K562 (cell line): ENCODE data around the gene HSPA1L. TPM values are rescaled to one million over a fixed set of nuclear protein-coding genes. Genes with fewer than 3 reads are reported as not detected.

Experiments used
- CAMTA2 ChIP-seq: fragments of 250-450 bp; sonication (Bioruptor Pico); conservative IDR thresholded peaks from 2 replicates; pipeline ENCODE4 v1.5.1; 2022
- FIP1L1 ChIP-seq: fragments of 200-400 bp; formaldehyde crosslinking; IDR thresholded peaks from 2 replicates; pipeline ENCODE4 v1.6.1; 2018; ENCODE audit warnings: mild to moderate bottlenecking, low read depth, low read length; ENCODE audit not compliant: poor library complexity, severe bottlenecking
- HBP1 ChIP-seq: fragments of 450-650 bp; formaldehyde crosslinking; IDR thresholded peaks from 2 replicates; pipeline ENCODE4 v1.4.0; 2022; ENCODE audit warnings: missing genetic modification characterization
- HOMEZ ChIP-seq: fragments of 250-450 bp; sonication (Bioruptor Pico); IDR thresholded peaks from 2 replicates; pipeline ENCODE4 v1.4.0; 2020; ENCODE audit warnings: mild to moderate bottlenecking, moderate library complexity
- NFIX ChIP-seq: fragments of 250-450 bp; sonication (Bioruptor Pico); IDR thresholded peaks from 2 replicates; pipeline ENCODE4 v1.4.0; 2020; ENCODE audit warnings: low read depth, mild to moderate bottlenecking, moderate library complexity
- POLR2B ChIP-seq: fragments of 450-650 bp; IDR thresholded peaks from 2 replicates; pipeline ENCODE4 v1.6.1; 2018; ENCODE audit warnings: low read depth; ENCODE audit not compliant: partially characterized antibody
- RAD21 ChIP-seq, 2 experiments: fragments of 250-450 bp in 1 of 2; fragments of 450-650 bp in 1 of 2; sonication (Bioruptor Pico) in 1 of 2; formaldehyde crosslinking in 1 of 2; IDR thresholded peaks in 1 of 2; conservative IDR thresholded peaks in 1 of 2; 2 replicates each; pipeline versions ENCODE4 v1.4.0 to v1.8.0; 2020 to 2022; ENCODE audit warnings: mild to moderate bottlenecking in 2 of 2, moderate library complexity in 1 of 2
- RNF2 ChIP-seq: sonication (generic); IDR thresholded peaks from 2 replicates; pipeline ENCODE4 v1.6.1; 2016
- TAF1 ChIP-seq: IDR thresholded peaks from 2 replicates; pipeline ENCODE4 v1.6.1; 2011; ENCODE audit warnings: mild to moderate bottlenecking, low read length, moderate library complexity; ENCODE audit not compliant: insufficient read depth, control insufficient read depth, severe bottlenecking; ENCODE audit errors: extremely low read depth
- YY1 ChIP-seq, 3 experiments: IDR thresholded peaks; 2 replicates each; pipeline ENCODE4 v1.6.1; 2011; ENCODE audit warnings: low read length in 2 of 3, mild to moderate bottlenecking in 2 of 3, moderate library complexity in 2 of 3, borderline replicate concordance in 1 of 3, control low read depth in 1 of 3, low read depth in 1 of 3; ENCODE audit not compliant: insufficient read depth in 3 of 3, insufficient replicate concordance in 2 of 3, control insufficient read depth in 1 of 3, insufficient read length in 1 of 3; ENCODE audit errors: extremely low read depth in 1 of 3
- ZBTB5 ChIP-seq: fragments of 450-650 bp; IDR thresholded peaks from 2 replicates; pipeline ENCODE4 v1.6.1; 2017; ENCODE audit warnings: antibody characterized with exemption
- ZMIZ1 ChIP-seq, 2 experiments: fragments of 150-350 bp in 1 of 2; IDR thresholded peaks; 2 replicates each; pipeline ENCODE4 v1.6.1; 2012 to 2016; ENCODE audit warnings: low read depth in 2 of 2, low read length in 2 of 2, mild to moderate bottlenecking in 1 of 2, moderate library complexity in 1 of 2
- polyA plus RNA-seq, 8 experiments: library from polyadenylated mRNA; depleted of rRNA in 4 of 8; stranded (reverse) in 5 of 8; unstranded in 3 of 8; fragments of >200 nt; fragmentation: Nextera tagmentation in 2 of 8; fragmentation: Illumina TruSeq in 1 of 8; extraction: Ambion mirVana in 2 of 8; extraction: Trizol in 1 of 8; gene quantifications; 2 replicates each; pipeline versions ENCODE4 v1.2.1 to v1.2.3, GENCODE V29; 2011 to 2014; ENCODE audit warnings: inconsistent platforms in 1 of 8, missing spikeins in 1 of 8
- total RNA-seq, 7 experiments: library from RNA; depleted of rRNA in 6 of 7; stranded (reverse); fragments of >200 nt in 6 of 7; fragmentation: Illumina TruSeq in 2 of 7; extraction: Trizol in 2 of 7; gene quantifications; 2 replicates each; pipeline versions ENCODE4 v1.2.1 to v1.2.3, GENCODE V29; 2011 to 2021; ENCODE audit warnings: low replicate concordance in 1 of 7
- TF ChIP-seq, protein P1 (sequence below), 2 experiments: fragments of 450-650 bp; conservative IDR thresholded peaks; 2 replicates each; pipeline ENCODE4 v1.6.1; 2017; ENCODE audit warnings: mild to moderate bottlenecking in 2 of 2, moderate library complexity in 2 of 2
- TF ChIP-seq, protein P2 (sequence below): fragments of 450-650 bp; formaldehyde crosslinking; IDR thresholded peaks from 2 replicates; pipeline ENCODE4 v1.4.0; 2020; ENCODE audit warnings: mild to moderate bottlenecking, moderate library complexity

The HSPA1L gene
- total and polyA plus RNA-seq, 9 of the 15 experiments (the other 6 are each of a cell fraction or from before 2014, with no cell fraction given): 0.14 to 2.1 (median 1.3) TPM

DNA sequence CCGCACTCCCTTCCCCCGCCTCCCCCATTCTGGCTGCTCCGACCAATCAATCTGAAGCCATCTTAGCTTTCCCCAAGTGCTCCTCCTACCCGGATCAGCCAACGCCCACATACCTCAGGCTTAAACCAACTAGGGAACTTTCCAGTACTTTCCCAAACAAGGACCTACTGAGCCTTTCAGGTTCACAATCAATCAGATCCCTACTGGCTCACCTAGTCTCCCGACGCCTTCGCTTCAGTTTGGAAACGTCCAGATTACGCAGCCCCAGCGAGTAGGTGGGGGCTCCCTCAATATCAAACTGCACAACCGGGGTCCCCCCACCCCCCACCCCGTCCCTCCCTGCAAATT is 432 bp downstream of the HSPA1L start (continued):
- TF ChIP-seq, protein P1, sequence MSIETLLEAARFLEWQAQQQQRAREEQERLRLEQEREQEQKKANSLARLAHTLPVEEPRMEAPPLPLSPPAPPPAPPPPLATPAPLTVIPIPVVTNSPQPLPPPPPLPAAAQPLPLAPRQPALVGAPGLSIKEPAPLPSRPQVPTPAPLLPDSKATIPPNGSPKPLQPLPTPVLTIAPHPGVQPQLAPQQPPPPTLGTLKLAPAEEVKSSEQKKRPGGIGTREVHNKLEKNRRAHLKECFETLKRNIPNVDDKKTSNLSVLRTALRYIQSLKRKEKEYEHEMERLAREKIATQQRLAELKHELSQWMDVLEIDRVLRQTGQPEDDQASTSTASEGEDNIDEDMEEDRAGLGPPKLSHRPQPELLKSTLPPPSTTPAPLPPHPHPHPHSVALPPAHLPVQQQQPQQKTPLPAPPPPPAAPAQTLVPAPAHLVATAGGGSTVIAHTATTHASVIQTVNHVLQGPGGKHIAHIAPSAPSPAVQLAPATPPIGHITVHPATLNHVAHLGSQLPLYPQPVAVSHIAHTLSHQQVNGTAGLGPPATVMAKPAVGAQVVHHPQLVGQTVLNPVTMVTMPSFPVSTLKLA (conservative IDR thresholded peaks at IDR 0.05): no peak
- TF ChIP-seq NFIX: no peak
- TF ChIP-seq RAD21 (CRISPR knock-in tag; conservative IDR thresholded peaks at IDR 0.05 in 1 of 2, IDR thresholded peaks at IDR 0.05 in 1 of 2): no peak
- no peak for TF ChIP-seq FIP1L1
- peak; percentile 24 for TF ChIP-seq POLR2B
- TF ChIP-seq CAMTA2 (CRISPR knock-in tag): no peak
- TF ChIP-seq HBP1 (CRISPR knock-in tag): peak; percentile 86
- TF ChIP-seq ZMIZ1 (IDR thresholded peaks at IDR 0.05; ENCODE audit: low read depth in 2 of 2, low read length in 2 of 2): no peak
- peak; percentile 72; the same call in 1 of the 2 replicates for TF ChIP-seq HOMEZ (CRISPR knock-in tag)
- peak; percentile 30 to 90 (median 76) for TF ChIP-seq YY1 (IDR thresholded peaks at IDR 0.05; ENCODE audit: borderline replicate concordance in 1 of 3, control insufficient read depth in 1 of 3, extremely low read depth in 1 of 3, insufficient read depth in 3 of 3, insufficient read length in 1 of 3, insufficient replicate concordance in 2 of 3, low read depth in 1 of 3, low read length in 2 of 3)
- peak; percentile 64; the same call in 1 of the 2 replicates for TF ChIP-seq ZBTB5
- TF ChIP-seq RNF2: peak; percentile 27; the same call in 1 of the 2 replicates
- peak; percentile 75 for TF ChIP-seq TAF1
- TF ChIP-seq, protein P2, sequence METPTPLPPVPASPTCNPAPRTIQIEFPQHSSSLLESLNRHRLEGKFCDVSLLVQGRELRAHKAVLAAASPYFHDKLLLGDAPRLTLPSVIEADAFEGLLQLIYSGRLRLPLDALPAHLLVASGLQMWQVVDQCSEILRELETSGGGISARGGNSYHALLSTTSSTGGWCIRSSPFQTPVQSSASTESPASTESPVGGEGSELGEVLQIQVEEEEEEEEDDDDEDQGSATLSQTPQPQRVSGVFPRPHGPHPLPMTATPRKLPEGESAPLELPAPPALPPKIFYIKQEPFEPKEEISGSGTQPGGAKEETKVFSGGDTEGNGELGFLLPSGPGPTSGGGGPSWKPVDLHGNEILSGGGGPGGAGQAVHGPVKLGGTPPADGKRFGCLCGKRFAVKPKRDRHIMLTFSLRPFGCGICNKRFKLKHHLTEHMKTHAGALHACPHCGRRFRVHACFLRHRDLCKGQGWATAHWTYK (CRISPR knock-in tag): 0 out of 2 replicates have a peak, but pooled peaks have one; percentile 18
